ENCODE measurements around the gene GJC2. TPM values are rescaled to one million over a fixed set of nuclear protein-coding genes. Genes with fewer than 3 reads are reported as not detected.

GJC2 gene
- total RNA-seq, 1 donor from 2014 or later = 1.6 TPM

GRCh38 chr1:228190182-228190581 lies 40.5 kb downstream of the GJC2 start:
- Mint-ChIP-seq H3K4me1 (ENCODE audit: unreplicated experiment) (no peaks in the 10 kb centered on the region), H3K36me3 (ENCODE audit: unreplicated experiment) (peaks cover 8% of the 10 kb centered on the region), H3K27ac (ENCODE audit: unreplicated experiment) (no peak overlapping the region), H3K27me3 (ENCODE audit: unreplicated experiment) (no peaks in the 10 kb centered on the region), H3K4me3 (ENCODE audit: unreplicated experiment) (no peak overlapping the region), H3K9me3 (ENCODE audit: unreplicated experiment) (peaks cover 4% of the 10 kb centered on the region)
- no peak for DNase-seq (ENCODE audit: extremely low spot score, unreplicated experiment)
- TF ChIP-seq, protein P1, sequence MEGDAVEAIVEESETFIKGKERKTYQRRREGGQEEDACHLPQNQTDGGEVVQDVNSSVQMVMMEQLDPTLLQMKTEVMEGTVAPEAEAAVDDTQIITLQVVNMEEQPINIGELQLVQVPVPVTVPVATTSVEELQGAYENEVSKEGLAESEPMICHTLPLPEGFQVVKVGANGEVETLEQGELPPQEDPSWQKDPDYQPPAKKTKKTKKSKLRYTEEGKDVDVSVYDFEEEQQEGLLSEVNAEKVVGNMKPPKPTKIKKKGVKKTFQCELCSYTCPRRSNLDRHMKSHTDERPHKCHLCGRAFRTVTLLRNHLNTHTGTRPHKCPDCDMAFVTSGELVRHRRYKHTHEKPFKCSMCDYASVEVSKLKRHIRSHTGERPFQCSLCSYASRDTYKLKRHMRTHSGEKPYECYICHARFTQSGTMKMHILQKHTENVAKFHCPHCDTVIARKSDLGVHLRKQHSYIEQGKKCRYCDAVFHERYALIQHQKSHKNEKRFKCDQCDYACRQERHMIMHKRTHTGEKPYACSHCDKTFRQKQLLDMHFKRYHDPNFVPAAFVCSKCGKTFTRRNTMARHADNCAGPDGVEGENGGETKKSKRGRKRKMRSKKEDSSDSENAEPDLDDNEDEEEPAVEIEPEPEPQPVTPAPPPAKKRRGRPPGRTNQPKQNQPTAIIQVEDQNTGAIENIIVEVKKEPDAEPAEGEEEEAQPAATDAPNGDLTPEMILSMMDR (IDR thresholded peaks at IDR 0.05) = no peak

DNA sequence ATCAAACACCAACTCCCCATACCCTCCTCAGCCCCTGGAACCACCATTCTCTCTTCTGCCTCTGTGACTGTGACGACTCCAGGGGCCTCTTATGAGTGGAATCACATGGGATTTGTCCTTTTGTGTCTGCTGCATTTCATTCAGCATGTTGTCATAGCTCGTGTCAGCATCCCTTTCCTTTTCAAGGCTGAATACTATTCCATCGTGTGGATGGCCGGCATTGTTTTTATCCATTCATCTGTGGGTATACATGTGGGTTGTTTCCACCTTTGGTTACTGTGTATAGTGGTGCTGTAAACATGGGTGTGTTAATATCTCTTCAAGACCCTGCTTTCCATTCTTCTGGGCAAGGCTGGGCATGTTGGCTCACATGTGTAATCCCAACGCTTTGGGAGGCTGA lies 41.0 kb downstream of the GJC2 start:
- H3K36me3 Mint-ChIP-seq (ENCODE audit: unreplicated experiment) = peaks cover 8% of the 10 kb centered on the region
- no peak overlapping the region for H3K4me3 Mint-ChIP-seq (ENCODE audit: unreplicated experiment)
- no peaks in the 10 kb centered on the region for H3K4me1 Mint-ChIP-seq (ENCODE audit: unreplicated experiment)
- H3K27me3 Mint-ChIP-seq (ENCODE audit: unreplicated experiment) = no peaks in the 10 kb centered on the region
- DNase-seq (ENCODE audit: extremely low spot score, unreplicated experiment) = no peak
- TF ChIP-seq, protein P1 (IDR thresholded peaks at IDR 0.05) = no peak
- H3K27ac Mint-ChIP-seq (ENCODE audit: unreplicated experiment) = no peak overlapping the region
- peaks cover 4% of the 10 kb centered on the region for H3K9me3 Mint-ChIP-seq (ENCODE audit: unreplicated experiment)

GRCh38 chr1:228194436-228194835 lies 44.7 kb downstream of the GJC2 start:
- Mint-ChIP-seq H3K4me1 (ENCODE audit: unreplicated experiment) (no peaks in the 10 kb centered on the region), H3K27ac (ENCODE audit: unreplicated experiment) (no peak overlapping the region), H3K4me3 (ENCODE audit: unreplicated experiment) (no peak overlapping the region), H3K36me3 (ENCODE audit: unreplicated experiment) (peaks cover 14% of the 10 kb centered on the region), H3K27me3 (ENCODE audit: unreplicated experiment) (no peaks in the 10 kb centered on the region), H3K9me3 (ENCODE audit: unreplicated experiment) (peaks cover 10% of the 10 kb centered on the region)
- no peak for DNase-seq (ENCODE audit: extremely low spot score, unreplicated experiment)
- TF ChIP-seq, protein P1 (IDR thresholded peaks at IDR 0.05) = no peak

- Mint-ChIP-seq H3K4me1 (ENCODE audit: unreplicated experiment) (no peaks in the 10 kb centered on the region), H3K4me3 (ENCODE audit: unreplicated experiment) (no peak overlapping the region), H3K27ac (ENCODE audit: unreplicated experiment) (no peak overlapping the region), H3K9me3 (ENCODE audit: unreplicated experiment) (peaks cover 14% of the 10 kb centered on the region), H3K27me3 (ENCODE audit: unreplicated experiment) (no peaks in the 10 kb centered on the region), H3K36me3 (ENCODE audit: unreplicated experiment) (peaks cover 18% of the 10 kb centered on the region)
- no peak for DNase-seq (ENCODE audit: extremely low spot score, unreplicated experiment)
- TF ChIP-seq, protein P1 (IDR thresholded peaks at IDR 0.05) = no peak
Observed at GRCh38 chr1:228194921-228195812, 45.4 kb downstream of the GJC2 start.

- Mint-ChIP-seq H3K9me3 (ENCODE audit: unreplicated experiment) (peaks cover 14% of the 10 kb centered on the region), H3K36me3 (ENCODE audit: unreplicated experiment) (peaks cover 22% of the 10 kb centered on the region), H3K4me1 (ENCODE audit: unreplicated experiment) (no peaks in the 10 kb centered on the region), H3K4me3 (ENCODE audit: unreplicated experiment) (no peak overlapping the region), H3K27ac (ENCODE audit: unreplicated experiment) (no peak overlapping the region), H3K27me3 (ENCODE audit: unreplicated experiment) (no peaks in the 10 kb centered on the region)
- TF ChIP-seq, protein P1 (IDR thresholded peaks at IDR 0.05) = no peak
- no peak for DNase-seq (ENCODE audit: extremely low spot score, unreplicated experiment)
Observed at GRCh38 chr1:228197555-228198147, 47.9 kb downstream of the GJC2 start.
